HuH-7 (cell line): Measurements from ENCODE around the gene FRMD3.

Experiments used
- DNase-seq: peaks from one replicate; pipeline ENCODE4 v3.0.0; 2011; ENCODE audit warnings: low spot score

The FRMD3 gene

GRCh38 chr9:83432877-83433550 is 105.2 kb downstream of the FRMD3 start:
- DNase-seq: no peak

GRCh38 chr9:83432104-83432627 is 106.0 kb downstream of the FRMD3 start:
- no peak for DNase-seq

- DNase-seq: no peak
Measured at GRCh38 chr9:83431101-83432060, 106.8 kb downstream of the FRMD3 start.

GRCh38 chr9:83430681-83431080 is 107.5 kb downstream of the FRMD3 start:
- no peak for DNase-seq

- DNase-seq: no peak
Measured at GRCh38 chr9:83429229-83429628, 109.0 kb downstream of the FRMD3 start.

- DNase-seq: no peak
Measured at GRCh38 chr9:83425240-83425639, 113.0 kb downstream of the FRMD3 start.

- no peak for DNase-seq
Measured at GRCh38 chr9:83424831-83425230, 113.4 kb downstream of the FRMD3 start.

- DNase-seq: no peak
Measured at GRCh38 chr9:83423815-83424707, 114.1 kb downstream of the FRMD3 start.

GRCh38 chr9:83422527-83422926 is 115.7 kb downstream of the FRMD3 start:
- DNase-seq: no peak

GRCh38 chr9:83420486-83420885 is 117.7 kb downstream of the FRMD3 start:
- DNase-seq: no peak

- no peak for DNase-seq
Measured at GRCh38 chr9:83419961-83420360, 118.2 kb downstream of the FRMD3 start.

GRCh38 chr9:83418283-83418682 is 119.9 kb downstream of the FRMD3 start:
- DNase-seq: no peak

GRCh38 chr9:83413367-83413766 is 124.8 kb downstream of the FRMD3 start:
- no peak for DNase-seq

- DNase-seq: no peak
Measured at GRCh38 chr9:83410701-83411100, 127.5 kb downstream of the FRMD3 start.

- no peak for DNase-seq
Measured at GRCh38 chr9:83406921-83407320, 131.3 kb downstream of the FRMD3 start.

GRCh38 chr9:83405759-83406158 is 132.4 kb downstream of the FRMD3 start:
- DNase-seq: no peak

- no peak for DNase-seq
Measured at GRCh38 chr9:83403527-83404238, 134.5 kb downstream of the FRMD3 start.

GRCh38 chr9:83401328-83401900 is 136.8 kb downstream of the FRMD3 start:
- DNase-seq: no peak

- no peak for DNase-seq
Measured at GRCh38 chr9:83396813-83397212, 141.4 kb downstream of the FRMD3 start.

- no peak for DNase-seq
Measured at GRCh38 chr9:83396342-83396741, 141.9 kb downstream of the FRMD3 start.

GRCh38 chr9:83392228-83392627 is 146.0 kb downstream of the FRMD3 start:
- no peak for DNase-seq
